NT2/D1 (cell line): ENCODE data around the gene PDE6B.

Source experiments
- SUZ12 ChIP-seq: IDR thresholded peaks from 2 replicates; pipeline ENCODE4 v1.6.1; 2011; ENCODE audit not compliant: insufficient read length, insufficient read depth; ENCODE audit errors: extremely low read depth
- YY1 ChIP-seq: IDR thresholded peaks from 2 replicates; pipeline ENCODE4 v1.6.1; 2011; ENCODE audit not compliant: insufficient read length, insufficient read depth
- ZNF274 ChIP-seq: IDR thresholded peaks from 2 replicates; pipeline ENCODE4 v1.6.1; 2011; ENCODE audit warnings: mild to moderate bottlenecking, low read depth, low read length

GRCh38 chr4:712093-712492, 86.7 kb downstream of the PDE6B start:
- TF ChIP-seq YY1 (no peak), SUZ12 (no peak), ZNF274 (no peak)
